HepG2 (cell line): ENCODE measurements around the gene NEU4. TPM values are rescaled to one million over a fixed set of nuclear protein-coding genes. Genes with fewer than 3 reads are reported as not detected.

Experiments
- DNMT1 ChIP-seq: sonication (generic); formaldehyde crosslinking; IDR thresholded peaks from 2 replicates; pipeline ENCODE4 v1.5.1; 2020; ENCODE audit warnings: mild to moderate bottlenecking, missing genetic modification reagents
- KDM2A ChIP-seq: sonication (generic); formaldehyde crosslinking; IDR thresholded peaks from 2 replicates; pipeline ENCODE4 v1.4.0; 2020; ENCODE audit warnings: low read depth, missing genetic modification reagents, borderline replicate concordance
- PCBP1 ChIP-seq: fragments of 200-400 bp; formaldehyde crosslinking; IDR thresholded peaks from 2 replicates; pipeline ENCODE4 v1.6.1; 2017; ENCODE audit warnings: mild to moderate bottlenecking, low read depth, low read length, borderline replicate concordance
- RBAK ChIP-seq: sonication (generic); formaldehyde crosslinking; IDR thresholded peaks from 2 replicates; pipeline ENCODE4 v1.5.1; 2020; ENCODE audit warnings: mild to moderate bottlenecking, missing genetic modification reagents
- SAFB2 ChIP-seq: sonication (generic); formaldehyde crosslinking; IDR thresholded peaks from 2 replicates; pipeline ENCODE4 v1.5.1; 2020; ENCODE audit warnings: missing genetic modification reagents, low read depth, mild to moderate bottlenecking, borderline replicate concordance
- YEATS4 ChIP-seq: sonication (generic); formaldehyde crosslinking; IDR thresholded peaks from 2 replicates; pipeline ENCODE4 v1.4.0; 2020; ENCODE audit warnings: missing genetic modification reagents, borderline replicate concordance
- ZFP36L1 ChIP-seq: sonication (generic); formaldehyde crosslinking; IDR thresholded peaks from 2 replicates; pipeline ENCODE4 v1.8.0; 2022; ENCODE audit warnings: mild to moderate bottlenecking, missing genetic modification reagents, moderate library complexity
- ZNF251 ChIP-seq: sonication (generic); formaldehyde crosslinking; IDR thresholded peaks from 2 replicates; pipeline ENCODE4 v1.9.0; 2021; ENCODE audit warnings: mild to moderate bottlenecking, missing genetic modification reagents
- ZNF260 ChIP-seq: sonication (generic); formaldehyde crosslinking; IDR thresholded peaks from 2 replicates; pipeline ENCODE4 v1.4.0; 2020; ENCODE audit warnings: missing genetic modification reagents, low read depth, mild to moderate bottlenecking, borderline replicate concordance
- ZNF615 ChIP-seq: sonication (generic); formaldehyde crosslinking; IDR thresholded peaks from 2 replicates; pipeline ENCODE4 v1.5.0; 2020; ENCODE audit warnings: mild to moderate bottlenecking, missing genetic modification reagents, borderline replicate concordance
- ZNF652 ChIP-seq: IDR thresholded peaks from 2 replicates; pipeline ENCODE4 v1.6.1; 2016; ENCODE audit warnings: low read depth, borderline replicate concordance
- ZNF879 ChIP-seq: sonication (generic); formaldehyde crosslinking; IDR thresholded peaks from 2 replicates; pipeline ENCODE4 v1.8.1; 2023; ENCODE audit warnings: missing genetic modification reagents
- polyA plus RNA-seq, 8 experiments: library from polyadenylated mRNA; depleted of rRNA in 3 of 8; stranded (reverse) in 7 of 8; unstranded in 1 of 8; fragments of >200 nt; fragmentation: Illumina TruSeq in 4 of 8; extraction: Trizol in 4 of 8; gene quantifications; 2 replicates each; pipeline versions ENCODE4 v1.2.1 to v1.2.3, GENCODE V29; 2011 to 2016; ENCODE audit warnings: low read depth in 4 of 8, missing spikeins in 1 of 8, mixed read lengths in 1 of 8; ENCODE audit not compliant: insufficient read depth in 1 of 8
- total RNA-seq, 5 experiments: library from RNA; depleted of rRNA; stranded (reverse); fragments of >200 nt; fragmentation: Illumina TruSeq; extraction: Trizol; gene quantifications; 2 replicates each; pipeline ENCODE4 v1.2.3, GENCODE V29; 2016; ENCODE audit warnings: low read depth in 1 of 5
- TF ChIP-seq, protein P1 (sequence below): sonication (generic); formaldehyde crosslinking; IDR thresholded peaks from 2 replicates; pipeline ENCODE4 v1.5.0; 2020; ENCODE audit warnings: mild to moderate bottlenecking, missing genetic modification reagents
- TF ChIP-seq, protein P2 (sequence below): fragments of 450-650 bp; IDR thresholded peaks from 2 replicates; pipeline ENCODE4 v1.6.1; 2016
- TF ChIP-seq, protein P3 (sequence below): sonication (generic); formaldehyde crosslinking; IDR thresholded peaks from 2 replicates; pipeline ENCODE4 v1.5.1; 2020; ENCODE audit warnings: missing genetic modification reagents, mild to moderate bottlenecking, borderline replicate concordance
- TF ChIP-seq, protein P4 (sequence below): sonication (generic); formaldehyde crosslinking; IDR thresholded peaks from 2 replicates; pipeline ENCODE4 v1.5.0; 2020; ENCODE audit warnings: missing genetic modification reagents, mild to moderate bottlenecking, borderline replicate concordance
- TF ChIP-seq, protein P5 (sequence below): sonication (generic); formaldehyde crosslinking; IDR thresholded peaks from 2 replicates; pipeline ENCODE4 v1.8.0; 2022; ENCODE audit warnings: missing genetic modification reagents, low read depth, mild to moderate bottlenecking, borderline replicate concordance
- TF ChIP-seq, protein P6 (sequence below): sonication (generic); formaldehyde crosslinking; IDR thresholded peaks from 2 replicates; pipeline ENCODE4 v1.4.0; 2020; ENCODE audit warnings: missing genetic modification reagents, borderline replicate concordance

The NEU4 gene
- total and polyA plus RNA-seq, 2 of the 13 experiments (the other 11 are each of a cell fraction or from before 2014, with no cell fraction given), result 53.5 to 107 TPM

DNA sequence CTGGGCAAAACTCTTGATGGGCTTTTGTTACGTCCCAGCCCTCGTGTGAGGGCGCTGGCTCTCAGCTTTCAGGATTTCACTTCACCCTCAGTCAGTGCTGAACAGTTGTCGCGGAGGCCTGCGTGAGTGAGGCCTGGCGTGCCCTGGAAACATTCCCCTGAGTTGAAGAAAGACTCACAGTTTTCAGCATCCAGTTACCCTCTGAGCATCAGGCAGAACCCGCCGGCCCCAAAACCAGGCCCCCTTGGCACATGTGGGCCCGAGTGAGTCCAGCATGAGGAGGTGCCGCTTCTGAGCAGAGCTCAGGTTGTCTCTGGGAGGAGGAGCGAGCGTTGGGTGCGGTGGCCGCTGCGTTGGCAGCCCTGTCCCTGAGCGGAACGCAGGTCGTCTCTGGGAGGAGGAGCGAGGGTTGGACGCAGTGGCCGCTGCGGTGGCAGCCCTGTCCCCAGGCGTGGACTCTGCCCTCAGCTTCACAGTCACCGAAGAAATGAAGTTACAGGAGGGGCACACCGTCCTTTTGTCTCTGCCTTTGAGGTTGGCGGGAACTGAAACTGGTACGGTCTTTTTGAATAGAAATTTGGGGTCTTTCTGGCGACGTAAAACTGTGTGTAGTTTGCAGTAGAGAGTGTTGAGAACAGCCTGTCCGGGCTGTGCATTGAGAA is at the start of gene NEU4 (continued):
- TF ChIP-seq KDM2A (peak; percentile 92; the same call in 1 of the 2 replicates), ZNF879 (CRISPR knock-in tag) (peak; percentile 63; the same call in 1 of the 2 replicates), DNMT1 (CRISPR knock-in tag) (0 out of 2 replicates have a peak, but pooled peaks have one; percentile 49), PCBP1 (no peak), ZNF251 (peak; percentile 58), ZFP36L1 (peak; percentile 77; the same call in 1 of the 2 replicates), ZNF260 (CRISPR knock-in tag) (no peak), YEATS4 (peak; percentile 99), RBAK (CRISPR knock-in tag) (peak; percentile 11; the same call in 1 of the 2 replicates), ZNF615 (CRISPR knock-in tag) (peak; percentile 96), SAFB2 (peak; percentile 74; the same call in 1 of the 2 replicates), ZNF652 (no peak)
- TF ChIP-seq, protein P1, sequence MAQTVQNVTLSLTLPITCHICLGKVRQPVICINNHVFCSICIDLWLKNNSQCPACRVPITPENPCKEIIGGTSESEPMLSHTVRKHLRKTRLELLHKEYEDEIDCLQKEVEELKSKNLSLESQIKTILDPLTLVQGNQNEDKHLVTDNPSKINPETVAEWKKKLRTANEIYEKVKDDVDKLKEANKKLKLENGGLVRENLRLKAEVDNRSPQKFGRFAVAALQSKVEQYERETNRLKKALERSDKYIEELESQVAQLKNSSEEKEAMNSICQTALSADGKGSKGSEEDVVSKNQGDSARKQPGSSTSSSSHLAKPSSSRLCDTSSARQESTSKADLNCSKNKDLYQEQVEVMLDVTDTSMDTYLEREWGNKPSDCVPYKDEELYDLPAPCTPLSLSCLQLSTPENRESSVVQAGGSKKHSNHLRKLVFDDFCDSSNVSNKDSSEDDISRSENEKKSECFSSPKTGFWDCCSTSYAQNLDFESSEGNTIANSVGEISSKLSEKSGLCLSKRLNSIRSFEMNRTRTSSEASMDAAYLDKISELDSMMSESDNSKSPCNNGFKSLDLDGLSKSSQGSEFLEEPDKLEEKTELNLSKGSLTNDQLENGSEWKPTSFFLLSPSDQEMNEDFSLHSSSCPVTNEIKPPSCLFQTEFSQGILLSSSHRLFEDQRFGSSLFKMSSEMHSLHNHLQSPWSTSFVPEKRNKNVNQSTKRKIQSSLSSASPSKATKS (CRISPR knock-in tag), result 0 out of 2 replicates have a peak, but pooled peaks have one; percentile 88
- TF ChIP-seq, protein P2, sequence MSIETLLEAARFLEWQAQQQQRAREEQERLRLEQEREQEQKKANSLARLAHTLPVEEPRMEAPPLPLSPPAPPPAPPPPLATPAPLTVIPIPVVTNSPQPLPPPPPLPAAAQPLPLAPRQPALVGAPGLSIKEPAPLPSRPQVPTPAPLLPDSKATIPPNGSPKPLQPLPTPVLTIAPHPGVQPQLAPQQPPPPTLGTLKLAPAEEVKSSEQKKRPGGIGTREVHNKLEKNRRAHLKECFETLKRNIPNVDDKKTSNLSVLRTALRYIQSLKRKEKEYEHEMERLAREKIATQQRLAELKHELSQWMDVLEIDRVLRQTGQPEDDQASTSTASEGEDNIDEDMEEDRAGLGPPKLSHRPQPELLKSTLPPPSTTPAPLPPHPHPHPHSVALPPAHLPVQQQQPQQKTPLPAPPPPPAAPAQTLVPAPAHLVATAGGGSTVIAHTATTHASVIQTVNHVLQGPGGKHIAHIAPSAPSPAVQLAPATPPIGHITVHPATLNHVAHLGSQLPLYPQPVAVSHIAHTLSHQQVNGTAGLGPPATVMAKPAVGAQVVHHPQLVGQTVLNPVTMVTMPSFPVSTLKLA, result peak; percentile 34; the same call in 1 of the 2 replicates
- TF ChIP-seq, protein P3, sequence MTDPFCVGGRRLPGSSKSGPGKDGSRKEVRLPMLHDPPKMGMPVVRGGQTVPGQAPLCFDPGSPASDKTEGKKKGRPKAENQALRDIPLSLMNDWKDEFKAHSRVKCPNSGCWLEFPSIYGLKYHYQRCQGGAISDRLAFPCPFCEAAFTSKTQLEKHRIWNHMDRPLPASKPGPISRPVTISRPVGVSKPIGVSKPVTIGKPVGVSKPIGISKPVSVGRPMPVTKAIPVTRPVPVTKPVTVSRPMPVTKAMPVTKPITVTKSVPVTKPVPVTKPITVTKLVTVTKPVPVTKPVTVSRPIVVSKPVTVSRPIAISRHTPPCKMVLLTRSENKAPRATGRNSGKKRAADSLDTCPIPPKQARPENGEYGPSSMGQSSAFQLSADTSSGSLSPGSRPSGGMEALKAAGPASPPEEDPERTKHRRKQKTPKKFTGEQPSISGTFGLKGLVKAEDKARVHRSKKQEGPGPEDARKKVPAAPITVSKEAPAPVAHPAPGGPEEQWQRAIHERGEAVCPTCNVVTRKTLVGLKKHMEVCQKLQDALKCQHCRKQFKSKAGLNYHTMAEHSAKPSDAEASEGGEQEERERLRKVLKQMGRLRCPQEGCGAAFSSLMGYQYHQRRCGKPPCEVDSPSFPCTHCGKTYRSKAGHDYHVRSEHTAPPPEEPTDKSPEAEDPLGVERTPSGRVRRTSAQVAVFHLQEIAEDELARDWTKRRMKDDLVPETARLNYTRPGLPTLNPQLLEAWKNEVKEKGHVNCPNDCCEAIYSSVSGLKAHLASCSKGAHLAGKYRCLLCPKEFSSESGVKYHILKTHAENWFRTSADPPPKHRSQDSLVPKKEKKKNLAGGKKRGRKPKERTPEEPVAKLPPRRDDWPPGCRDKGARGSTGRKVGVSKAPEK, result peak; percentile 77; the same call in 1 of the 2 replicates
- TF ChIP-seq, protein P4, sequence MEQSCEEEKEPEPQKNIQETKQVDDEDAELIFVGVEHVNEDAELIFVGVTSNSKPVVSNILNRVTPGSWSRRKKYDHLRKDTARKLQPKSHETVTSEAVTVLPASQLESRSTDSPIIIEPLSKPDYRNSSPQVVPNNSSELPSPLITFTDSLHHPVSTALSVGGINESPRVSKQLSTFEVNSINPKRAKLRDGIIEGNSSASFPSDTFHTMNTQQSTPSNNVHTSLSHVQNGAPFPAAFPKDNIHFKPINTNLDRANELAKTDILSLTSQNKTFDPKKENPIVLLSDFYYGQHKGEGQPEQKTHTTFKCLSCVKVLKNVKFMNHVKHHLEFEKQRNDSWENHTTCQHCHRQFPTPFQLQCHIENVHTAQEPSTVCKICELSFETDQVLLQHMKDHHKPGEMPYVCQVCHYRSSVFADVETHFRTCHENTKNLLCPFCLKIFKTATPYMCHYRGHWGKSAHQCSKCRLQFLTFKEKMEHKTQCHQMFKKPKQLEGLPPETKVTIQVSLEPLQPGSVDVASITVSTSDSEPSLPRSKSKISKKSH (CRISPR knock-in tag), result peak; percentile 90; the same call in 1 of the 2 replicates
- TF ChIP-seq, protein P5, sequence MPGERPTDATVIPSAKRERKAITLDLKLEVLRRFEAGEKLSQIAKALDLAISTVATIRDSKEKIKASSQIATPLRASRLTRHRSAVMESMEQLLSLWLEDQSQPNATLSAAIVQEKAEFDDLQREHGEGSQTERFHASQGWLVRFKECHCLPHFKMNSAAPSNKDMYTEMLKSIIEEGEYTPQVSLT (CRISPR knock-in tag), result no peak
- TF ChIP-seq, protein P6, sequence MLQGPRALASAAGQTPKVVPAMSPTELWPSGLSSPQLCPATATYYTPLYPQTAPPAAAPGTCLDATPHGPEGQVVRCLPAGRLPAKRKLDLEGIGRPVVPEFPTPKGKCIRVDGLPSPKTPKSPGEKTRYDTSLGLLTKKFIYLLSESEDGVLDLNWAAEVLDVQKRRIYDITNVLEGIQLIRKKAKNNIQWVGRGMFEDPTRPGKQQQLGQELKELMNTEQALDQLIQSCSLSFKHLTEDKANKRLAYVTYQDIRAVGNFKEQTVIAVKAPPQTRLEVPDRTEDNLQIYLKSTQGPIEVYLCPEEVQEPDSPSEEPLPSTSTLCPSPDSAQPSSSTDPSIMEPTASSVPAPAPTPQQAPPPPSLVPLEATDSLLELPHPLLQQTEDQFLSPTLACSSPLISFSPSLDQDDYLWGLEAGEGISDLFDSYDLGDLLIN (CRISPR knock-in tag), result peak; percentile 71; the same call in 1 of the 2 replicates
